ENCODE data around the gene CRABP2. TPM values are rescaled to one million over a fixed set of nuclear protein-coding genes. Genes with fewer than 3 reads are reported as not detected.
A peak's percentile ranks its signal among the peaks of the same experiment; 100 is the strongest.

Gene CRABP2
- total RNA-seq, 4 donors from 2014 or later, result 67.9 to 103 (median 96.1) TPM

DNA sequence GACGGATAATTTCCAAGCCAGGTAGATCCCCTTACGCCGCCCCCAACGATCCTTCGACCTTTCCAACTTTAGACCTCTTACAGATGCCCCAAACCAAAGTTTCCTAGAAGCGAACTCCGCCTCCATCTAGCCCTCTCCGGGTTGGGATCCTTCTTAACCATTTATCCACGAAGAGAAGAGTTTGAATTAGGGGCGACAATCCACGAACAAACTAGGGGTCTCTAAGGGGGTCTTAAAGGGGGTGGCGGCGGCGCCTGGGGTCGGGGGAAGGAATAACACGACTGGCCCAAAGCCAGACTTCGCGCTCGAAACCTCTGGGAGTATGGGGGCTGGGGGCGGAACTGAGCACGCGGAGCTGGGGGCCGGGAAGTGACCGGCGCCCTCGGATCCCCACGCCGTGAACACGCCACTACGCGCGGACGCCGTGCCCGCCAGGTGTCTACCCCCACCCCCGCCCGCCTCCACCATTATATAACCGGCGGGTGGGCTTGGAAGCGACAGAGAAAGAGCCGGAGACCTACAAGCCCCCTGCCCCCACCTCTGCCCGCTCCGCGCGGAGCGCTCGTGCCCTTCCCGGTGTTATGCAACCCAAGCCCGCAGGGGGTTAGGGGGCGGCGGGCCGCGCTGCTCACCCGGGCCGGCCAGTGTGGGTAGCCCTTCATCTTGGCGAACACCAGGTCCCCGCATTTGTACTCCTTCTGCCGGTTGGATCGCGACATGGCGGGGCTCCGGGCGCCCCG is 45.5 kb upstream of the CRABP2 start:
- H3K4me3 ChIP-seq (ENCODE audit: low read depth, poor library complexity, severe bottlenecking), result peak overlapping the region; percentile 93
- peak in 1 of 2 donors; percentile 93 for DNase-seq (ENCODE audit: low spot score in 2 of 2)
- TF ChIP-seq POLR2A (IDR thresholded peaks at IDR 0.05), result no peak
- TF ChIP-seq, protein P1, sequence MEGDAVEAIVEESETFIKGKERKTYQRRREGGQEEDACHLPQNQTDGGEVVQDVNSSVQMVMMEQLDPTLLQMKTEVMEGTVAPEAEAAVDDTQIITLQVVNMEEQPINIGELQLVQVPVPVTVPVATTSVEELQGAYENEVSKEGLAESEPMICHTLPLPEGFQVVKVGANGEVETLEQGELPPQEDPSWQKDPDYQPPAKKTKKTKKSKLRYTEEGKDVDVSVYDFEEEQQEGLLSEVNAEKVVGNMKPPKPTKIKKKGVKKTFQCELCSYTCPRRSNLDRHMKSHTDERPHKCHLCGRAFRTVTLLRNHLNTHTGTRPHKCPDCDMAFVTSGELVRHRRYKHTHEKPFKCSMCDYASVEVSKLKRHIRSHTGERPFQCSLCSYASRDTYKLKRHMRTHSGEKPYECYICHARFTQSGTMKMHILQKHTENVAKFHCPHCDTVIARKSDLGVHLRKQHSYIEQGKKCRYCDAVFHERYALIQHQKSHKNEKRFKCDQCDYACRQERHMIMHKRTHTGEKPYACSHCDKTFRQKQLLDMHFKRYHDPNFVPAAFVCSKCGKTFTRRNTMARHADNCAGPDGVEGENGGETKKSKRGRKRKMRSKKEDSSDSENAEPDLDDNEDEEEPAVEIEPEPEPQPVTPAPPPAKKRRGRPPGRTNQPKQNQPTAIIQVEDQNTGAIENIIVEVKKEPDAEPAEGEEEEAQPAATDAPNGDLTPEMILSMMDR (IDR thresholded peaks at IDR 0.05), result no peak
- WGBS, 2 donors, result 0 to 1% methylated on average over 41 to 44 of the region's 64 CpGs
- intact Hi-C loops (cut with DNase I; ENCODE audit: low total_unique reads), result no loop called here

DNA sequence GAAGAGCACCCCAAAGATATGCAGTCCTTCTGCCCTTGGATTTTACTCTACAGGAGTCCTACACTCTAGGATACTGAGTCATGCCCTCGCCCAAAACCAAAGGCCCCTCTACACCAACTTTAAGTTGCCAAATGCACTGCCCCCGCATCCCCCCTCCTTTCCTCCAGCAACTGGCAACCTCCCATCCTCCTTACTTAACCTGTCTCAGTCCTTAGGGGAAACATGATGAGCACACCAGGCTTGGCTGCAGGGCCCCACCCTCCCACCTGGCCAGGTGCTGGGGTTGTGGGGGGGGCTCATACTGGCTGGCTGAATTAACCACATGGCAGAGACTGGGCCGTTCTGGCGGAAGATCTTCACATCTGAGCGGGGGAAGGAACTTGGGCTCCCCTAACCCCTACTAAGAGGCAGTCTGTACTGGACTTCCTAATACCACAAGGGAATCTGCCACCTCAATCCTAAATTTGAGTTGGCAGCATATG is 44.8 kb upstream of the CRABP2 start:
- 1 to 3% methylated on average over 5 of the region's 5 CpGs for WGBS, 2 donors
- TF ChIP-seq, protein P1 (IDR thresholded peaks at IDR 0.05), result no peak
- TF ChIP-seq POLR2A (IDR thresholded peaks at IDR 0.05), result no peak
- no peak for DNase-seq (ENCODE audit: low spot score in 2 of 2)
- H3K4me3 ChIP-seq (ENCODE audit: low read depth, poor library complexity, severe bottlenecking), result peak overlapping the region; percentile 93
- intact Hi-C loops (cut with DNase I; ENCODE audit: low total_unique reads), result no loop called here

DNA sequence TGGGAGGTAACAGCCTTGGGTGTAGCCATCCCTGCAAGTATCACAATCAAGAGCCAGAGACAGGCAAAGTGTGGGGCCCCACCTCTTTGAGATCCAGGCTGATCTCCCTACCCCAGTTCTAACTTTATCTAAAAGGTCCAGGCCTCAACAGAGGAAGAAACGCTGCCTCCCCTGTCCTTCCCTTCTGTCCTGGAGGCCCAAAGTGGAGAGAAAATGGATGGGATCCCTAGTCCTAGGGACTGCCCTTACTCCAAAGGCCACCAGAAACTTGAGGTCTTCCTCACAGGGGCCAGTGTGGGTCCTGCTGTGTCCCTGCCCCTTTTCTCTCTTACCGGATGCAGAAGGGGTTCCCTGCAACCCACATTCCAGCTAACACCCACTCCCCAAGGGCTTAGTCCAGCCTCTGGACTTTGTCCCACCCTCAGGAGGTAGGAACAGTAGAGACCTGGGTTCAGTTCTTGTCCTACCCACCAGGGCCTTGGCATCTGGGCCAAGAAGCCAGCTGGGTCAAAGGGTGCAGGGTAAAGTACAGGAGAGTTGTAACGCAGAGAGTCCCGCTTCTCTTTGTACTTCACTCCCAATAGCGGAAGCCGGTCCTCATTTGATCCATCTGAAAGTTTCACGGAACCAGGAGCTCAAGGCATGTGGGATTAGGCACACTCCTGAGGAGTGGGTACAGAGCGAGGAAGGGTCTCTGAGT is 44.2 kb upstream of the CRABP2 start:
- WGBS, 2 donors, result 4 to 11% methylated on average over 8 of the region's 8 CpGs
- peak overlapping the region; percentile 93 for H3K4me3 ChIP-seq (ENCODE audit: low read depth, poor library complexity, severe bottlenecking)
- no peak for DNase-seq (ENCODE audit: low spot score in 2 of 2)
- intact Hi-C loops (cut with DNase I; ENCODE audit: low total_unique reads), result no loop called here
- TF ChIP-seq POLR2A (IDR thresholded peaks at IDR 0.05), result no peak
- TF ChIP-seq, protein P1 (IDR thresholded peaks at IDR 0.05), result no peak

DNA sequence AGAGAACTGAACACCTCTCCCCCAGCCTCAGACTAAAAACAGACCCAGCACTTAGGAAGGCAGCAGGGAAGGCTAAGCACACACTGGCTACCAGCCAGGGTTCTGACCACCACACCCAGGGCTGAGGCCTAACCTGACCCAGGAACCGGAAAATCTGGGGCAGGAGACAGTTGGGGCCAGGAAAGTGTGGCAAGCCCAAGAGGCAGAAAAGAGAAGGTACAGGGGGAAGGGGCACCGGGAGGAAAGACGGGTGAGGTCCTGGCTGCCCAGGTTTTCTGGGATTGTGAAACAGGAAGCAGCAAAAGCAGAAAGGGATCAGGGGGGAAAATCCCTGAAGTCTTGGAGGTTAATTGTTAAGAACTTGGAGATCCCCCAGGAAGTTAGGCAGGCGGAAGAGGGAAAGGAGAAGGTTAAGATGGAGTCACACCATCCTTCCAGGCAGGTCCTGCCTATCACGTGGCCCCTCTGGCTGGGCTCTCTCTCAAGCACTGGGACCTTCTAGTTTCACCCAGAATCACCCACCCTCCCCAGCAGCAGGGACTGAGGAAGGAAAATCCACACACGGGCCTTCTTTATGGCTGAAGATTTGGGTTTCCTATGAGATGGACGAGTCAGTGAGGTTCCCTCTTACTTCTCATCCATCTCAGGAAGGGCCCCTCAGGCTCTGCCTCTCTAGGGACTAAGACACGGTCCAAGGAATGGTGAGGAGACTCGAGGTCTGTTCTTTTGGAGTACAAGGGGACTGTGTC is 43.5 kb upstream of the CRABP2 start:
- 3% methylated on average over 9 of the region's 9 CpGs for WGBS, 2 donors
- peak in 1 of 2 donors; percentile 93 for DNase-seq (ENCODE audit: low spot score in 2 of 2)
- TF ChIP-seq, protein P1 (IDR thresholded peaks at IDR 0.05), result no peak
- TF ChIP-seq POLR2A (IDR thresholded peaks at IDR 0.05), result no peak
- intact Hi-C loops (cut with DNase I; ENCODE audit: low total_unique reads), result no loop called here
- H3K4me3 ChIP-seq (ENCODE audit: low read depth, poor library complexity, severe bottlenecking), result no peak overlapping the region

DNA sequence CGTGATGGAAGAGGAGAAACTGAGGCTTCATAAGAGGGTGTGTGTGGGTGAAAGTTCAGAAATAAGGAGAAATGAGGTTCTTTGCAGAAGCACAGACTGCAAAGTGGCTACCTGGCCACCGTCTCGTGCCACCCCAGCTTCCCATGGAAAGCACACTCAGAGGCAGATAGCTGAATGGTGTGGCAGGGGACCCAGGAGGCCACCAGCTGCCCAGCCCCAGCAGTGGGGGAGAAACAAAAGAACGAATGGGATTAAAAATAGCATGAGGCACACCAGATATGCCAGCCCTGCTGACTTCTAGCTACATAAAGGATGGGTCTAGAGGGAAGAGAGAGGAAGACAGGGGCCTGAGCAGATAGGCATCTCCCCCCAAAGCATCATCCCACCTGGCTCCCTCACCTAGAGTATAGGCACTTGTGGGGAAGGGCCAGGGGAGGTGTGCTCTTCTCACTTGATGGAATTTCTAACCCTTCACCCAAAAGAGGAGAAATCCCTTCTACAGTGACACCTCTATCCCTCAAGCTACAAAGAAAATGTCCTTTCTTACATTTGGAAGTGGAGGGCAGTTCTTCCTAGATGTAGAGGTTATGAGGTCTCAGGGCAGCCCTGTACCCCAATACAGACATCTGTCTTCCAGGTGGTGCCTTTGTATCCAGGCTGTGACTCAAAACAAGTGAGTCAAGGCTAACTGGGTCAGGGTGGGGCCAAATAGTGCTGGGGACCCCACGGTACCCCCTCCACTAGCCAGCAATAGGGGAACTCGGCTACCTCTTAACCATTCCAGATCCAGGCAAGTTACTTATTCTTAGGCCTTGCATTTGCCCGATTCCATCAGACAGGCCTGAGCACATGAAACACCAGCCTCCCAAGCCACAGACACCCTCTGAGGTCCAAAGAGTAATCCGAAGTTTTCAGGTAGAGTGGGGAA is 42.6 kb upstream of the CRABP2 start:
- WGBS, 2 donors, result 2 to 6% methylated on average over 8 of the region's 8 CpGs
- intact Hi-C loops (cut with DNase I; ENCODE audit: low total_unique reads), result no loop called here

More for the DNA sequence above, 42.6 kb upstream of the CRABP2 start:
- H3K4me3 ChIP-seq (ENCODE audit: low read depth, poor library complexity, severe bottlenecking), result peak overlapping the region; percentile 19
- DNase-seq (ENCODE audit: low spot score in 2 of 2), result no peak
- TF ChIP-seq, protein P1 (IDR thresholded peaks at IDR 0.05), result no peak
- TF ChIP-seq POLR2A (IDR thresholded peaks at IDR 0.05), result no peak
